HG03520 (cell line): ENCODE results near the gene NEU3.

Experiments used
- ATAC-seq: cut with Tn5 transposase; IDR thresholded peaks from one replicate; pipeline ENCODE4 v1.9.1; 2021; ENCODE audit warnings: mild to moderate bottlenecking, moderate library complexity; ENCODE audit not compliant: unreplicated experiment

Gene NEU3

DNA sequence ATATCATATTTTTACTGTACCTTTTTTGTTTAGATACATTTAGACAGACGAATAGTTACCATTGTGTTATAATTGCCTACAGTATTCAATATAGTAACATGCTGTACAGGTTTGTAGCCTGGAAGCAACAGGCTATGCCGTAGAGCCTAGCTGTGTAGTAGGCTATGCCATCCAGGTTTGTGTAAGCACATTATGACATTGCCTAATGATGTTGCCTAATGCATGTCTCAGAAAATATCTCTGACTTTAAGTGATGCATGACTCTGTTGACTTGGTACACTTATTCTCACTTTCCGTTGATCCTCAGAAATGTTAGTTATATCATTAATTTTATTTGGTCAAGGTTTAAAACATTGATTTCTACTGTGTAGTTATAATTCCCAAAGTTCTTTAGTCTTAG lies 68.1 kb downstream of the NEU3 start:
- ATAC-seq: no peak

DNA sequence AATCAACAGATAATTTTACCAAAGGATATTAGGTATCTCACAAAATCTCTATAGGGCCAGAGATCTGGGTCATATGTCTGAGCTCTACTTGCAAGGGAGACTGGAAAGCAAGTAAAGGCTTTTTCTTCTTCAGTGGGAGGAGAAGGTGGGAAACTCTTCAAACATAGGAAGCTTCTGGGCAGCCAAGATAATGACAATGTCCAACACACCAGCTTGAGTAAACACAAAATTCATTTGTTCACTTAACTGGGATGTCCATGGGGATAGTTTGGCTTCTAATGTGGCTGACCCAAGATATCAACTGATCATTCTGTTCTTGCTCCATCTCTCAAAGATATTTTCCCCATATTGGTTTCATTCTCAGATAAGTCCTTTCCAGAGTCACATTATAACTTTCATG lies 70.6 kb downstream of the NEU3 start:
- ATAC-seq: no peak

GRCh38 chr11:75063741-75064314 lies 75.1 kb downstream of the NEU3 start:
- ATAC-seq: no peak

DNA sequence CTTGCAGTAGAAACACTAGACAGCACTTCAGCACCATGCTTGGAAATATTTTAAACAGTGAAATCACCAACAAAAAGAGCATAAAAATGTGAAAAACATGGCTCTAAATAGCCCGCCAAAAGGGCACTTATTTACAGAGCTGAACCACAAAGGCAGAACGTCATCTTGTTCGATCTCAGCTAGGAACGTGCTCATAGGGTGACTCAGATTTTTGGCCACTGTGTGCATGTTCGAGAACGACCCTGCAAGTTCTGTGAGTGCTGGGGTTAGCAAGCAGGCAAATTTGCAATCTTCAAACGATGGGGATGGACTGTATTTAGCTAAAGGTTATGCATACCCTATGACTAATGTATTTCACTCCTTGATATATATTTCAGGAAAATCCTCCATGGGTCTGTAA lies 77.3 kb downstream of the NEU3 start:
- ATAC-seq: no peak
